ENCODE results near the gene SOX8.

SOX8 gene

DNA sequence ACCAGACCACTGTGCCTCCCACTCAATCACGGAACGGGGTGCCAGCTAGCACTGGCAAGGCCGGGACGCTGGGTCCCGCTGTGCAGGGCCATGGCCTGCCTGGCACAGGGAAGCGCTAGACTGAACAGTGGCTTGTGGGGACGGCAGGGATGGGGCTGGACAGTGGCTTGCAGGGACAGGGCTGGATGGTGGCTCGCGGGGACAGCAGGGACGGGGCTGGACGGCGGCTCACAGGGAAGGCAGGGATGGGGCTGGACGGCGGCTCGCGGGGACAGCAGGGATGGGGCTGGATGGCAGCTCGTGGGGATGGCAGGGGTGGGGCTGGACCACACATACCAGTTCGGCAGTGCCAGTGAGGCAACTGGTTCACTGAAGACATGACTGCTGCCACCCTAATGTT is 43.4 kb upstream of the SOX8 start:
- H3K4me3 ChIP-seq (ENCODE audit: low read length) = no peak overlapping the region
- DNase-seq (ENCODE audit: low read depth) = no peak
- TF ChIP-seq, protein P1, sequence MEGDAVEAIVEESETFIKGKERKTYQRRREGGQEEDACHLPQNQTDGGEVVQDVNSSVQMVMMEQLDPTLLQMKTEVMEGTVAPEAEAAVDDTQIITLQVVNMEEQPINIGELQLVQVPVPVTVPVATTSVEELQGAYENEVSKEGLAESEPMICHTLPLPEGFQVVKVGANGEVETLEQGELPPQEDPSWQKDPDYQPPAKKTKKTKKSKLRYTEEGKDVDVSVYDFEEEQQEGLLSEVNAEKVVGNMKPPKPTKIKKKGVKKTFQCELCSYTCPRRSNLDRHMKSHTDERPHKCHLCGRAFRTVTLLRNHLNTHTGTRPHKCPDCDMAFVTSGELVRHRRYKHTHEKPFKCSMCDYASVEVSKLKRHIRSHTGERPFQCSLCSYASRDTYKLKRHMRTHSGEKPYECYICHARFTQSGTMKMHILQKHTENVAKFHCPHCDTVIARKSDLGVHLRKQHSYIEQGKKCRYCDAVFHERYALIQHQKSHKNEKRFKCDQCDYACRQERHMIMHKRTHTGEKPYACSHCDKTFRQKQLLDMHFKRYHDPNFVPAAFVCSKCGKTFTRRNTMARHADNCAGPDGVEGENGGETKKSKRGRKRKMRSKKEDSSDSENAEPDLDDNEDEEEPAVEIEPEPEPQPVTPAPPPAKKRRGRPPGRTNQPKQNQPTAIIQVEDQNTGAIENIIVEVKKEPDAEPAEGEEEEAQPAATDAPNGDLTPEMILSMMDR (conservative IDR thresholded peaks at IDR 0.05; ENCODE audit: low read depth, low read length) = no peak

DNA sequence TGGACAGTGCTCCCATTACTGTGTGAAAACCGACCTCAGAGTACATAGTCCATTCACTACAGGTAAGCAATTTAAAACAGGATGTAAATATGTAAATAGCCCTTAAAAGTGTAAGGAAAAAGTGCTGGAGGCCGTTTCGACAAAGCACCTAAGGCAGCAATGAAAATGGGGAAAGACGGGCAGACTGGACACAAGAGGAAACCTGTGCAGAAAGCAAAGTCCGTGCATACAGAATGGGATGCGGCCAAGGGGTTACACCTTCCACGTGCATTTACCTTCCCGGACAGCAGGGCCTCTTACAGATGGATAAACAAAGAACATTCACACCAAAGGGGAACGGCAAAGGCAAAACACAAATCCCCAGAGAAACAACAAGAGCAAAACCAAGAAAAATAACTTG is 42.8 kb upstream of the SOX8 start:
- TF ChIP-seq, protein P1 (conservative IDR thresholded peaks at IDR 0.05; ENCODE audit: low read depth, low read length) = no peak
- no peak overlapping the region for H3K4me3 ChIP-seq (ENCODE audit: low read length)
- DNase-seq (ENCODE audit: low read depth) = no peak

DNA sequence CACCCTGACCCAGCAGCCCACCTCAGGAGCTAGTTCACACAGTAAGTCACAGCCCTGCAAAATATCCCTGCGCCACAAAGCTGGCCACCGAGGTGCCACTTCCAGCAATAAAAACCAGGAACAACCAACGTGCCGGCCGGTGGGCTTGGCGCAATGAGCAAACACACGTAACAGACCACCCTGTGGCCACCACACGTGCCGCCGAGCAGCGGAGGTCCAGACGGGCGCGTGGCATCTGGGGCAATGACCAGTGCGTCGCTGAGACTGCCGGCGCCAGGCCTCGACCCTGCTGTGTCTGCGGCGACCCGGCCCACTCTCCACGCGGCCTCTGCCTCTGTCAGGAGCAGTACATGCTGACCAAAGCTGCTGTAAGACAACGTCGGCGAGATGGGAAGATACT is 42.3 kb upstream of the SOX8 start:
- no peak overlapping the region for H3K4me3 ChIP-seq (ENCODE audit: low read length)
- no peak for DNase-seq (ENCODE audit: low read depth)

DNA sequence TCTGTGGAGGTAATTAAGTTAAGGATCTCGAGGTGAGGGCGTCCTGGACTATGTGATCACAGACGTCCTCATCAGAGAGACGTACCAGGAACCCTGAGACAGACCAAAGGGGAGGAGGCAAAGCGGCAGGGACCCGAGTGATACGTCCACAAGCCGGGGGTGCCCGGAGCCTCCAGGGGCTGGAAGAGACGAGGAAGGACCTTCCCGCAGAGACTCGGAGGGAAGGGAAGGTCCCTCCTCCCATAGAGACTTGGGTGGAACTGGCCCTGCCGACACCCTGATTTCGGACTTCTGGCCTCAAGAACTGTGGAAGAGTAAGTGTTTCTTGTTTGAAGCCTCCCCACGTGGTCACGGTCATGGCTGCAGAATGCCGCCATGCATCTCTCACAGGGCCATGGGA is 41.6 kb upstream of the SOX8 start:
- no peak overlapping the region for H3K4me3 ChIP-seq (ENCODE audit: low read length)
- TF ChIP-seq, protein P1 (conservative IDR thresholded peaks at IDR 0.05; ENCODE audit: low read depth, low read length) = no peak
- no peak for DNase-seq (ENCODE audit: low read depth)

More for the DNA sequence above, 42.3 kb upstream of the SOX8 start:
- TF ChIP-seq, protein P1 (conservative IDR thresholded peaks at IDR 0.05; ENCODE audit: low read depth, low read length) = no peak

DNA sequence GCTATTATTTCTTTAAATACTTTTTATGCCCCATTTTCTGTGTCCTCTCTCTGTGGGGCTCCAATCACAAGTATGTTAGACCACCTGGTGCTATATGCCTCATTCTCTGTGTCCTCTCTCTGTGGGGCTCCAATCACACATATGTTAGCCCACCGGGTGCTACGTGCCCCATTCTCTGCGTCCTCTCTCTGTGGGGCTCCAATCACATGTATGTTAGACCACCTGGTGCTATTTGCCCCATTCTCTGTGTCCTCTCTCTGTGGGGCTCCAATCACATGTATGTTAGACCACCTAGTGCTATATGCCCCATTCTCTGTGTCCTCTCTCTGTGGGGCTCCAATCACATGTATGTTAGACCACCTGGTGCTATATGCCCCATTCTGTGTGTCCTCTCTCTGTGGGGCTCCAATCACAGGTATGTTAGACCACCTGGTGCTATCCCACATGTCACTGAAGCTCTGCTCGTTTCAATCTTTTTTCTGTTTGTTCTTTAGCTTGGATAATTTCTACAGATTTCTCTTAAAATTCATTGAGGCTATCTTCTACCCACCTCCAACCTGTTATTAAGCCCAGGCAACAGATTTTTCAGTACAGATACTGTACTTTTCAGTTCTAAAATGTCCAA is 39.0 kb upstream of the SOX8 start:
- H3K4me3 ChIP-seq (ENCODE audit: low read length) = no peak overlapping the region
- TF ChIP-seq, protein P1 (conservative IDR thresholded peaks at IDR 0.05; ENCODE audit: low read depth, low read length) = no peak

DNA sequence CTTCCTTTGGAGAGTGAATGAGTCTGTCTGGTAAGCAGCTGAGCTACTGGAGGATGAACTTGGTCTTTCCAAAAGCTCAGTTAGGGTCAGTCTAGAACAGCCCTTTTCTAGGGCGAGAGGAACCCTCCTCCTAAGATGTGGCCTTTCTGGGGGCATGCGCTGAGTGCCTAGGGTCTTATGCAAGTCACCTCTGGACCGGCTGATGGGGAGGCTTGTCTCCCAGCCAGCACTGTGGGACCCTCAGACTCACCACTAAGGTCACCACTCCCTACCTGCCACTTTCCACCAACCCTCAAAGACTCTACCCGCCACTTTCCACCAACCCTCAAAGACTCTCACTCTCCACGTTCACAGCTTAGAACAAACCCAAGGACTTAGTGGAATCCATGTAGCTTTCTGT is 37.6 kb upstream of the SOX8 start:
- DNase-seq (ENCODE audit: low read depth) = no peak
- TF ChIP-seq, protein P1 (conservative IDR thresholded peaks at IDR 0.05; ENCODE audit: low read depth, low read length) = no peak
- no peak overlapping the region for H3K4me3 ChIP-seq (ENCODE audit: low read length)

More for the DNA sequence above, 39.0 kb upstream of the SOX8 start:
- no peak for DNase-seq (ENCODE audit: low read depth)

DNA sequence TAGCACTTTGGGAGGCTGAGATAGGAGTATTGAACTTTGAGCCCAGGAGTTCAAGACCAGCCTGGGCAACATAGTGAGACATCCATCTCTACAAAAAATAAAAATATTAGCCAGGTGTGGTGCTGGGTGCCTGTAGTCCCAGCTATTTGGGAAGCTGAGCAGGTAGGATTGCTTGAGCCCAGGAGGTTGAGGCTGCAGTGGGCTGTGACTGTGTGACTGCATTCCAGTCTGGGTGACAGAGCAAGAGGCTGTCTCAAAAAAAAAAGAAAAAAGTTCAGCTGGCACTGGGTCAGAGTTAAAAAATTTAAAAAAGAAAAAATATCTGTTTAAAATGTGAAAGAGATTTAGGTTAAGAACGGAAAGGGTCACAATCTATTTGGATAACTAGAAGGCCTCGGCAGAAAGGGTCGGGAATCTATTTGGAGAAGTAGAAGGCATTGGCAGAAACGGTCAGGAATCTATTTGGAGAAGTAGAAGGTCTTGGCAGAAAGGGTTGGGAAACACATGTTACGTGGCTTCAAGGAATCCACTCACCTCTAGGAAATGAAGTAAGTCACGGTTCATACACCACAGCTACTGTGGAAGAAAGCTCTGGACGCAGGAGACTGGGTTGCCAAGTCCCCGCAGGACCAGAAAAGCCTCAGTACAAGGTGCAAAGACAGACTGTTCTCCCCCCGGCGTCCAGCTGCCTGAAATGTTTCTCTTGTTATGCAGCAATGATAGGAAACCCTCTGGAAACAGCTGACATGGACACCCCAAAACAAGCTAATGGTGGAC is 36.1 kb upstream of the SOX8 start:
- TF ChIP-seq, protein P1 (conservative IDR thresholded peaks at IDR 0.05; ENCODE audit: low read depth, low read length) = no peak
- H3K4me3 ChIP-seq (ENCODE audit: low read length) = no peak overlapping the region
- no peak for DNase-seq (ENCODE audit: low read depth)

Measured in retinal pigment epithelial cell (primary cell).